SK-N-SH (cell line): ENCODE data around the gene GPR107. TPM values are rescaled to one million over a fixed set of nuclear protein-coding genes. Genes with fewer than 3 reads are reported as not detected.

Experiments used
- CTCF ChIA-PET: fragments of 300-600, 350-600 bp; formaldehyde crosslinking; extraction: SDS; loops from one replicate; lab custom pipeline; 2021; lab: Yijun Ruan, JAX
- POLR2A ChIA-PET: fragments of 350-600 bp; sonication (Branson Sonifier 250); formaldehyde crosslinking; extraction: SDS; loops from one replicate; lab custom pipeline; 2020; ENCODE audit warnings: antibody characterized with exemption, inconsistent platforms; lab: Yijun Ruan, JAX
- DNase-seq: peaks from one replicate; pipeline ENCODE4 v3.0.0; 2012
- H2AFZ ChIP-seq: fragments of 200-600 bp; sonication (generic); 2 replicates; pipeline ENCODE4 v1.8.1; 2016; ENCODE audit warnings: antibody characterized with exemption, mild to moderate bottlenecking, low read depth
- H3F3A ChIP-seq: fragments of 200-600 bp; sonication (generic); replicated peaks from 2 replicates; pipeline ENCODE3; 2016; ENCODE audit warnings: antibody characterized with exemption, mild to moderate bottlenecking; ENCODE audit not compliant: insufficient read depth
- H3K27ac ChIP-seq, 2 experiments: fragments of 200-500 bp in 1 of 2; fragments of 200-600 bp in 1 of 2; sonication (Bioruptor generic) in 1 of 2; sonication (generic), shearing (Covaris generic) in 1 of 2; 2 replicates each; pipeline versions ENCODE4 v1.5.1 to v1.6.1; 2014 to 2016; ENCODE audit warnings: low read depth in 2 of 2, inconsistent platforms in 1 of 2, low read length in 1 of 2, mild to moderate bottlenecking in 1 of 2, mixed read lengths in 1 of 2
- H3K27me3 ChIP-seq: fragments of 200-600 bp; sonication (generic), shearing (Covaris generic); 2 replicates; pipeline ENCODE4 v1.6.1; 2016; ENCODE audit warnings: mixed run types; ENCODE audit not compliant: insufficient read depth
- H3K36me3 ChIP-seq, 2 experiments: fragments of 200-500 bp in 1 of 2; fragments of 200-600 bp in 1 of 2; sonication (Bioruptor generic) in 1 of 2; sonication (generic) in 1 of 2; replicated peaks in 1 of 2; 2 replicates each; pipeline versions ENCODE3 to v1.5.1; 2014 to 2016; ENCODE audit warnings: low read length in 1 of 2, mild to moderate bottlenecking in 1 of 2; ENCODE audit not compliant: insufficient read depth in 2 of 2, control insufficient read depth in 1 of 2
- H3K4me1 ChIP-seq, 2 experiments: fragments of 200-500 bp in 1 of 2; fragments of 200-600 bp in 1 of 2; sonication (Bioruptor generic) in 1 of 2; sonication (generic), shearing (Covaris generic) in 1 of 2; 2 replicates each; pipeline versions ENCODE4 v1.5.1 to v1.6.1; 2014 to 2016; ENCODE audit warnings: low read depth in 1 of 2, low read length in 1 of 2, mixed run types in 1 of 2; ENCODE audit not compliant: insufficient read depth in 2 of 2, control insufficient read depth in 1 of 2
- H3K4me2 ChIP-seq: fragments of 200-600 bp; sonication (generic), shearing (Covaris generic); 2 replicates; pipeline ENCODE4 v1.6.1; 2017; ENCODE audit warnings: mixed run types
- H3K4me3 ChIP-seq, 2 experiments: fragments of 200-500 bp in 1 of 2; fragments of 200-600 bp in 1 of 2; sonication (Bioruptor generic) in 1 of 2; sonication (generic), shearing (Covaris generic) in 1 of 2; 2 replicates each; pipeline versions ENCODE4 v1.5.1 to v1.8.1; 2014 to 2016; ENCODE audit warnings: low read depth in 2 of 2, inconsistent platforms in 1 of 2, low read length in 1 of 2, mild to moderate bottlenecking in 1 of 2, mixed read lengths in 1 of 2, moderate library complexity in 1 of 2
- H3K79me2 ChIP-seq: fragments of 200-600 bp; sonication (generic); 2 replicates; pipeline ENCODE4 v1.8.1; 2017; ENCODE audit warnings: mild to moderate bottlenecking; ENCODE audit not compliant: insufficient read depth
- H3K9ac ChIP-seq: fragments of 200-600 bp; sonication (generic); 2 replicates; pipeline ENCODE4 v1.6.1; 2017; ENCODE audit warnings: mixed run types
- H3K9me2 ChIP-seq: fragments of 200-600 bp; sonication (generic); 2 replicates; pipeline ENCODE4 v1.6.1; 2017; ENCODE audit warnings: mixed run types
- H3K9me3 ChIP-seq: fragments of 200-600 bp; sonication (generic); 2 replicates; pipeline ENCODE4 v1.6.1; 2017; ENCODE audit warnings: mixed run types, mild to moderate bottlenecking, moderate library complexity
- H4K20me1 ChIP-seq: fragments of 200-600 bp; sonication (generic); 2 replicates; pipeline ENCODE4 v1.6.1; 2017; ENCODE audit warnings: mild to moderate bottlenecking, mixed run types; ENCODE audit not compliant: insufficient read depth
- CTCF ChIP-seq: fragments of 200-600 bp; sonication (generic); IDR thresholded peaks from 2 replicates; pipeline ENCODE4 v1.6.1; 2017; ENCODE audit warnings: antibody characterized with exemption, mild to moderate bottlenecking, moderate library complexity
- ELF1 ChIP-seq: IDR thresholded peaks from 2 replicates; pipeline ENCODE4 v1.4.0; 2012
- GABPA ChIP-seq: IDR thresholded peaks from 2 replicates; pipeline ENCODE4 v1.4.0; 2012; ENCODE audit warnings: low read depth, mild to moderate bottlenecking
- GATA2 ChIP-seq: sonication (generic); formaldehyde crosslinking; IDR thresholded peaks from 2 replicates; pipeline ENCODE4 v1.5.0; 2020; ENCODE audit warnings: mild to moderate bottlenecking, missing genetic modification reagents
- IRF3 ChIP-seq: fragments of 150-350 bp; IDR thresholded peaks from 2 replicates; pipeline ENCODE4 v1.6.1; 2016; ENCODE audit warnings: mild to moderate bottlenecking, low read depth, low read length
- JUND ChIP-seq: IDR thresholded peaks from 2 replicates; pipeline ENCODE4 v1.4.0; 2012
- MAX ChIP-seq: IDR thresholded peaks from 2 replicates; pipeline ENCODE4 v1.4.0; 2012; ENCODE audit warnings: low read depth
- MXI1 ChIP-seq: IDR thresholded peaks from 2 replicates; pipeline ENCODE4 v1.6.1; 2012; ENCODE audit warnings: mild to moderate bottlenecking, low read depth, low read length, improper control_type of control experiment
- NFIC ChIP-seq: IDR thresholded peaks from 2 replicates; pipeline ENCODE4 v1.4.0; 2012; ENCODE audit warnings: borderline replicate concordance
- PBX3 ChIP-seq: IDR thresholded peaks from 2 replicates; pipeline ENCODE4; 2012
- RAD21 ChIP-seq: IDR thresholded peaks from 2 replicates; pipeline ENCODE4 v1.6.1; 2012; ENCODE audit warnings: mild to moderate bottlenecking, low read length
- RCOR1 ChIP-seq: fragments of 150-350 bp; IDR thresholded peaks from 2 replicates; pipeline ENCODE4 v1.6.1; 2017; ENCODE audit warnings: antibody characterized with exemption, low read length
- REST ChIP-seq: IDR thresholded peaks from 2 replicates; pipeline ENCODE4 v1.6.1; 2012; ENCODE audit warnings: mild to moderate bottlenecking, low read depth, low read length, moderate library complexity
- RXRA ChIP-seq: IDR thresholded peaks from 2 replicates; pipeline ENCODE4 v1.4.0; 2012; ENCODE audit warnings: low read depth, mild to moderate bottlenecking, borderline replicate concordance
- SIN3A ChIP-seq: IDR thresholded peaks from 2 replicates; pipeline ENCODE4 v1.6.1; 2012; ENCODE audit warnings: low read depth, mild to moderate bottlenecking, low read length, moderate library complexity, borderline replicate concordance
- TAF1 ChIP-seq: IDR thresholded peaks from 2 replicates; pipeline ENCODE4 v1.6.1; 2012; ENCODE audit warnings: low read depth, mild to moderate bottlenecking, low read length, moderate library complexity, borderline replicate concordance
- USF1 ChIP-seq: IDR thresholded peaks from 2 replicates; pipeline ENCODE4 v1.4.0; 2012; ENCODE audit warnings: low read depth, borderline replicate concordance
- ZBTB33 ChIP-seq: IDR thresholded peaks from 2 replicates; pipeline ENCODE4 v1.4.0; 2012; ENCODE audit warnings: low read depth, borderline replicate concordance
- WGBS: methylation state at CpG from one replicate; pipeline ENCODE4 v1.1.6; 2017; ENCODE audit warnings: low lambda C conversion rate; 5-methylcytosine and 5-hydroxymethylcytosine counted together
- polyA plus RNA-seq, 3 experiments: library from polyadenylated mRNA; depleted of rRNA; stranded (reverse); fragments of >200 nt; gene quantifications; 2 replicates each; pipeline ENCODE4 v1.2.3, GENCODE V29; 2012

The GPR107 gene
- polyA plus RNA-seq, 1 of the 3 experiments (the other 2 are of a cell fraction) = 23.0 TPM

GRCh38 chr9:130064621-130065020, 10.9 kb downstream of the GPR107 start:
- Histone ChIP-seq H3K79me2 (peaks cover 97% of the 10 kb centered on the region), H3K9ac (no peak overlapping the region), H4K20me1 (peaks cover 64% of the 10 kb centered on the region), H3K4me3 (no peak overlapping the region), H3K27ac (no peak overlapping the region), H2AFZ (no peak overlapping the region), H3F3A (peaks cover 4% of the 10 kb centered on the region), H3K4me2 (no peak overlapping the region), H3K9me2 (no peaks in the 10 kb centered on the region), H3K9me3 (no peaks in the 10 kb centered on the region), H3K36me3 (no peaks in the 10 kb centered on the region), H3K4me1 (no peaks in the 10 kb centered on the region; a peak in 1 of 4 replicates), H3K27me3 (no peaks in the 10 kb centered on the region)
- ChIA-PET CTCF (interaction anchor here (0.6 to 1.2 kb wide), 3 partner anchors 42 to 1364 kb away, joined by 3 read pairs; no protein-coding TSS in a partner anchor), POLR2A (no interaction called here)
- no peak for DNase-seq
- TF ChIP-seq CTCF (no peak), PBX3 (no peak), RAD21 (no peak), ZBTB33 (no peak), GABPA (no peak), RXRA (no peak), ELF1 (no peak), MAX (no peak), TAF1 (no peak), JUND (no peak), NFIC (no peak), GATA2 (no peak), REST (no peak), IRF3 (no peak), SIN3A (no peak), USF1 (no peak), MXI1 (no peak), RCOR1 (no peak)
- WGBS = 94% methylated on average over 4 of the region's 4 CpGs
